Neural progenitor cell (in vitro differentiated cells): ENCODE measurements around the gene ZNF672. TPM values are rescaled to one million over a fixed set of nuclear protein-coding genes. Genes with fewer than 3 reads are reported as not detected.

Source experiments
- DNase-seq: peaks from one replicate; pipeline ENCODE4 v3.0.0-alpha.2; 2016; ENCODE audit warnings: low spot score
- H2AFZ ChIP-seq: fragments of 200-600 bp; sonication (generic); replicated peaks from 2 replicates; pipeline ENCODE4 v1.6.1; 2016; ENCODE audit warnings: antibody characterized with exemption
- H3F3A ChIP-seq: fragments of 200-600 bp; sonication (generic); 2 replicates; pipeline ENCODE4 v1.6.1; 2016; ENCODE audit warnings: antibody characterized with exemption, low read depth
- H3K27ac ChIP-seq: fragments of 200-600 bp; sonication (generic); 2 replicates; pipeline ENCODE4 v1.5.1; 2016; ENCODE audit warnings: mild to moderate bottlenecking
- H3K27me3 ChIP-seq: fragments of 200-600 bp; sonication (generic); 2 replicates; pipeline ENCODE4 v1.6.1; 2016; ENCODE audit warnings: mild to moderate bottlenecking, moderate library complexity
- H3K36me3 ChIP-seq: fragments of 200-600 bp; sonication (generic); 2 replicates; pipeline ENCODE4 v1.5.1; 2016
- H3K4me1 ChIP-seq: fragments of 200-600 bp; sonication (generic); 2 replicates; pipeline ENCODE4 v1.6.1; 2016; ENCODE audit warnings: mixed run types
- H3K4me2 ChIP-seq: fragments of 200-600 bp; sonication (generic); 2 replicates; pipeline ENCODE4 v1.6.1; 2016
- H3K4me3 ChIP-seq: fragments of 200-600 bp; sonication (generic); 2 replicates; pipeline ENCODE4 v1.5.1; 2016
- H3K79me2 ChIP-seq: fragments of 200-600 bp; sonication (generic); 2 replicates; pipeline ENCODE4 v1.6.1; 2016; ENCODE audit warnings: low read depth
- H3K9ac ChIP-seq: fragments of 200-600 bp; sonication (generic); 2 replicates; pipeline ENCODE4 v1.6.1; 2016
- H3K9me3 ChIP-seq: fragments of 200-600 bp; sonication (generic); 2 replicates; pipeline ENCODE4 v1.5.1; 2016; ENCODE audit warnings: low read depth
- H4K20me1 ChIP-seq: fragments of 200-600 bp; sonication (generic); 2 replicates; pipeline ENCODE4 v1.6.1; 2016; ENCODE audit warnings: low read depth
- H3K27ac Mint-ChIP-seq: 3 replicates; pipeline ENCODE4 v1.8.0; 2021; ENCODE audit warnings: mixed read lengths
- H3K27me3 Mint-ChIP-seq: 2 replicates; pipeline ENCODE4 v1.8.0; 2022; ENCODE audit warnings: low read depth, mild to moderate bottlenecking, inconsistent platforms, moderate library complexity, mixed read lengths; ENCODE audit not compliant: insufficient read depth
- H3K36me3 Mint-ChIP-seq: 3 replicates; pipeline ENCODE4 v1.8.0; 2021; ENCODE audit warnings: mixed read lengths
- H3K4me1 Mint-ChIP-seq: 3 replicates; pipeline ENCODE4 v1.8.0; 2021; ENCODE audit warnings: mixed read lengths
- H3K4me3 Mint-ChIP-seq: 3 replicates; pipeline ENCODE4 v1.8.0; 2021; ENCODE audit warnings: mild to moderate bottlenecking, moderate library complexity, mixed read lengths
- H3K9me3 Mint-ChIP-seq: 3 replicates; pipeline ENCODE4 v1.8.0; 2020; ENCODE audit warnings: mixed read lengths
- EZH2 ChIP-seq: fragments of 200-600 bp; sonication (generic); IDR thresholded peaks from 2 replicates; pipeline ENCODE4 v1.6.1; 2017; ENCODE audit warnings: antibody characterized with exemption, mild to moderate bottlenecking, moderate library complexity
- EZH2phosphoT487 ChIP-seq: fragments of 200-600 bp; sonication (generic); IDR thresholded peaks from 2 replicates; pipeline ENCODE4 v1.6.1; 2017; ENCODE audit warnings: antibody characterized with exemption
- total RNA-seq: library from RNA; depleted of rRNA; stranded (reverse); fragments of >200 nt; gene quantifications from 2 replicates; pipeline ENCODE4 v1.2.3, GENCODE V29; 2015; ENCODE audit warnings: low replicate concordance
- TF ChIP-seq, protein P1 (sequence below): fragments of 200-600 bp; sonication (generic); IDR thresholded peaks from 2 replicates; pipeline ENCODE4 v1.5.1; 2017; ENCODE audit warnings: antibody characterized with exemption, mild to moderate bottlenecking

The ZNF672 gene
- total RNA-seq, 1 donor from 2014 or later = 16.9 TPM

DNA sequence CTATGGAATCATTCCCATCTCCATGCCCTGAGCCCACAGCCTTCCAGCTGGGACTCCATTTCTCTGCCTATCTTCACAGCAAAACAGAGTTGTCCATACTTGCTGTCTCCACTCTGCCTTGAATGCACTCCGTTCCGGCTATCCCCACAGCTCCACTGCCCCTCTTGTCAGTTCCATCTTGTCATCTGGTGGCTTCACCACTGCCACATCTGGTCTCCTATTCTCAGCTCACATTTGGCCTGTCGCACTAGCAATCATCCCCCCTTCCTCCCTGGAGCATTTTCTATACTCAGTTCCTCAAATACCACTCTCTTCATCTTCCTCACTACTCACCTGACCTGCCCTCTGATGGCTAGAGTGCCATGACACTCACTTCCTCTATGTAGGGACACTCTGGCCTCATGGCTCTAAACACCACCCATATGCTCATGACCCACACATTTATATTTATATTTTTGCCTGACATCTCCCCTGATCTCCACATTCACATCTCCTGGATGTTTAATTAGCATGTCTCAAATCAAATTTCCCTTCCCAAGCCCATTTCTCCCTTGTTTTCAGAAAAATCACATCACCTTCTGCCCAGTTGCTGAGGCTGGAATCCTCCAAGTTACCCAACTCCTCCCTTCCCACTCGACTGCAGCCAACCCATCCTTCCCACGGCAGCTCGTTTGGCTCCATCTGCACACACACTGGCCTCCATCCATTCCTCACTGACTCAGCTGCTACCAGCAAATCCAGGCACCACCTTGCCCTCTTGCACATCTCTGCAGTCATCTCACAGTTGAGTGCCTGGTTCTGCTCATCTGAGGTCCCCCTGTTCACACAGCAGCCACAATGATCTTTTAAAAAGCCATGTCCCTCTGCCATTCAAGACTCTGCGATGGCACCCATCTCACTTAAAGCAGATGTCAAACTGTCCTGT lies 14.7 kb downstream of the ZNF672 start:
- TF ChIP-seq EZH2 (no peak), EZH2phosphoT487 (no peak)
- TF ChIP-seq, protein P1, sequence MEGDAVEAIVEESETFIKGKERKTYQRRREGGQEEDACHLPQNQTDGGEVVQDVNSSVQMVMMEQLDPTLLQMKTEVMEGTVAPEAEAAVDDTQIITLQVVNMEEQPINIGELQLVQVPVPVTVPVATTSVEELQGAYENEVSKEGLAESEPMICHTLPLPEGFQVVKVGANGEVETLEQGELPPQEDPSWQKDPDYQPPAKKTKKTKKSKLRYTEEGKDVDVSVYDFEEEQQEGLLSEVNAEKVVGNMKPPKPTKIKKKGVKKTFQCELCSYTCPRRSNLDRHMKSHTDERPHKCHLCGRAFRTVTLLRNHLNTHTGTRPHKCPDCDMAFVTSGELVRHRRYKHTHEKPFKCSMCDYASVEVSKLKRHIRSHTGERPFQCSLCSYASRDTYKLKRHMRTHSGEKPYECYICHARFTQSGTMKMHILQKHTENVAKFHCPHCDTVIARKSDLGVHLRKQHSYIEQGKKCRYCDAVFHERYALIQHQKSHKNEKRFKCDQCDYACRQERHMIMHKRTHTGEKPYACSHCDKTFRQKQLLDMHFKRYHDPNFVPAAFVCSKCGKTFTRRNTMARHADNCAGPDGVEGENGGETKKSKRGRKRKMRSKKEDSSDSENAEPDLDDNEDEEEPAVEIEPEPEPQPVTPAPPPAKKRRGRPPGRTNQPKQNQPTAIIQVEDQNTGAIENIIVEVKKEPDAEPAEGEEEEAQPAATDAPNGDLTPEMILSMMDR = no peak
- peaks cover 9% of the 10 kb centered on the region for H3K4me1 Mint-ChIP-seq

DNA sequence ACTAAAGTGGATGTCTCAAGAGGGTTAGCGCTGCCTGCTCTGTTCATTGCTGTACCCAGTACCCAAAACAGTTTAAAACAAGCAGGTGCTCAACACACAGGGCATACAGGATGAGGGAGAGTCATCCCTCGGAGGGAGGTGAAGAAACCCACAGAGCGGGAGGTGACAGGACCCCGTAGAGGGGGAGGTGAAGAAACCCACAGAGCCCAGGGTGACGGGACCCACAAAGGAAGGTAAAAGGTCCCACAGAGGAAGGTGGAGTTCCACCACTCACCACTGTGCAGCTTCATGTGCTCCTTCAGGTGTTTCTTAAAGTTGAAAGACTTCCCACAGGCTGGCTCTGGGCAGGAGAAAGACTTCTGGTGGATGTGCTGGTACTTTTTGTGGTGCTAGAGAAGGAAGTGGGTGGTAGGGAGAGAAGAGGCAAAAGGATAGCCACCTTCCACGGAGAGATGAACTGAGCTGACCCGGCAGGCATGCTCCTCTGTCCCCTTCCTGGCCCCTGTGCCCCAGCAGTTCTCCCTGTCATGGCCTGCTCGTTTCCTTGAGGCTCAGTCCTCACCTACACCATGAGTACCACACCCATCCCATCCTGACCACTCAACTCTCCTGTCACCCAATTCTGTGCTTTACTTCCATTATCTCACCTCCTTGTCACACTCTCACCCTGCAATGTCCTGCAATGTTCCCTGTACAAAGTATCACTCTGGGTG lies 15.8 kb downstream of the ZNF672 start:
- Histone ChIP-seq H3K4me2 (no peak overlapping the region), H3K9ac (no peak overlapping the region), H3K4me1 (peaks cover 11% of the 10 kb centered on the region), H3K4me3 (no peak overlapping the region), H3K27me3 (no peaks in the 10 kb centered on the region), H3K79me2 (peaks cover 13% of the 10 kb centered on the region), H3F3A (peaks cover 8% of the 10 kb centered on the region), H3K9me3 (no peaks in the 10 kb centered on the region), H2AFZ (no peak overlapping the region), H4K20me1 (peaks cover 2% of the 10 kb centered on the region), H3K27ac (no peak overlapping the region), H3K36me3 (no peaks in the 10 kb centered on the region)
- Mint-ChIP-seq H3K4me1 (peaks cover 12% of the 10 kb centered on the region), H3K9me3 (no peaks in the 10 kb centered on the region), H3K27ac (no peak overlapping the region), H3K4me3 (no peak overlapping the region), H3K36me3 (peaks cover 19% of the 10 kb centered on the region), H3K27me3 (peaks cover 8% of the 10 kb centered on the region)
- TF ChIP-seq EZH2 (no peak), EZH2phosphoT487 (no peak)
- no peak for DNase-seq

More for the DNA sequence above, 14.7 kb downstream of the ZNF672 start:
- DNase-seq = no peak
- no peak overlapping the region for H3K4me3 ChIP-seq
- H3K9me3 ChIP-seq = no peaks in the 10 kb centered on the region
- Mint-ChIP-seq H3K9me3 (no peaks in the 10 kb centered on the region), H3K27me3 (peaks cover 8% of the 10 kb centered on the region), H3K27ac (no peak overlapping the region), H3K36me3 (peaks cover 21% of the 10 kb centered on the region), H3K4me3 (no peak overlapping the region)
- peaks cover 10% of the 10 kb centered on the region for H3K79me2 ChIP-seq
- peaks cover 10% of the 10 kb centered on the region for H3K4me1 ChIP-seq
- no peaks in the 10 kb centered on the region for H3K36me3 ChIP-seq
- no peaks in the 10 kb centered on the region for H3K27me3 ChIP-seq
- H2AFZ ChIP-seq = no peak overlapping the region
- peaks cover 2% of the 10 kb centered on the region for H4K20me1 ChIP-seq
- H3K4me2 ChIP-seq = no peak overlapping the region
- no peak overlapping the region for H3K27ac ChIP-seq
- H3F3A ChIP-seq = no peaks in the 10 kb centered on the region
- no peak overlapping the region for H3K9ac ChIP-seq

DNA sequence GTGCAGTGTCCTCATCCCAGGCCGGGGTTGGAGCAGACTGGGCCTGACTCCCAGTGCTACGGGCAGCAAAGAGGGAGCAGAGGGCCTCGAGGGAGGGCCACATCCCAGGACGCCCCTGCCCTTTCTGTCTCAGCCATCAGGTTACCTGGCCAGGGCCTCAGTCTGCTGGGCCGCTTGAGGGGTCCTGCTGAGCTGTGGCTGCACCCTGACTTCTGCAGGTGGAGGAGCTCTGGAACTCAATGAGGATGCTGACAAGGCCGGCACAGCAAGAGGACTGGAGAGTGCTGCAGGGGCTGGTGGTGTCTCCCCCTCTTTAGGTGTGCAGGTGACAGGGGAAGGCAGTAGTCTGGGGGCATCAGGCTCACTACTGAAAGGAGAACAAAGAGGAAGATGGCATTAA lies 17.6 kb downstream of the ZNF672 start:
- no peak overlapping the region for H3K27ac Mint-ChIP-seq
- Histone ChIP-seq H2AFZ (no peak overlapping the region), H3F3A (peaks cover 8% of the 10 kb centered on the region), H3K4me2 (no peak overlapping the region), H3K27ac (no peak overlapping the region), H3K27me3 (peaks cover 8% of the 10 kb centered on the region), H3K79me2 (peaks cover 13% of the 10 kb centered on the region), H3K4me1 (peaks cover 11% of the 10 kb centered on the region), H3K36me3 (no peaks in the 10 kb centered on the region), H4K20me1 (peaks cover 2% of the 10 kb centered on the region), H3K9me3 (no peaks in the 10 kb centered on the region), H3K4me3 (no peak overlapping the region), H3K9ac (no peak overlapping the region)
- TF ChIP-seq EZH2 = no peak
- peaks cover 10% of the 10 kb centered on the region for H3K27me3 Mint-ChIP-seq
- H3K9me3 Mint-ChIP-seq = no peaks in the 10 kb centered on the region
- no peak overlapping the region for H3K4me3 Mint-ChIP-seq
- DNase-seq = no peak
- H3K4me1 Mint-ChIP-seq = peaks cover 22% of the 10 kb centered on the region
- H3K36me3 Mint-ChIP-seq = peaks cover 16% of the 10 kb centered on the region

DNA sequence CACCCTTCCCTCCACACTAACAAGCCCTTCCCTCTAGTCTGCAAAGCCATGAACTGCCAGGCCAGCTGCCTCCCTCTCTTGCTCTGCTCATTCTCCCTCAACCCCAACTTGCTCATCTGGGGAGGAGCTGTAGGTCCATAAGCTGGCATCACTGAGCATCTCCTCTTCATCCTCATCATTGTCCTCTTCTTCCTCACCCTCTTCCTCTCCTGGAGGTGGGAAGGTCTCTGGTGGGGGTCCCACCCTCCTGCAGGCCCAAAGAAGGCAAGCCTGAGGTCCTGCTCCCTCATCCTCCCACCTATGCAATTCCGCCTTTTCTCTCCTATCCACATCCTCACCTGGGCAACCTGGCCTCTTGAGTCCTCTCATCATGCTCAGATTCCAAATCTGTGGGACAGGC lies 18.2 kb downstream of the ZNF672 start:
- no peak overlapping the region for H2AFZ ChIP-seq
- peaks cover under 1% of the 10 kb centered on the region for H4K20me1 ChIP-seq
- Mint-ChIP-seq H3K36me3 (peaks cover 16% of the 10 kb centered on the region), H3K9me3 (no peaks in the 10 kb centered on the region), H3K27me3 (peaks cover 10% of the 10 kb centered on the region), H3K4me1 (peaks cover 22% of the 10 kb centered on the region), H3K27ac (peak overlapping the region; percentile 42), H3K4me3 (peak overlapping the region; percentile 27)
- TF ChIP-seq EZH2 (no peak), EZH2phosphoT487 (no peak)
- TF ChIP-seq, protein P1 = no peak
- H3K36me3 ChIP-seq = no peaks in the 10 kb centered on the region
- DNase-seq = no peak
- peaks cover 13% of the 10 kb centered on the region for H3K79me2 ChIP-seq
- peaks cover 14% of the 10 kb centered on the region for H3K27me3 ChIP-seq
- peak overlapping the region; percentile 85 for H3K4me2 ChIP-seq
- no peak overlapping the region for H3K4me3 ChIP-seq
- H3F3A ChIP-seq = peaks cover 8% of the 10 kb centered on the region
- H3K9ac ChIP-seq = no peak overlapping the region
- no peak overlapping the region for H3K27ac ChIP-seq
- no peaks in the 10 kb centered on the region for H3K9me3 ChIP-seq
- peaks cover 11% of the 10 kb centered on the region for H3K4me1 ChIP-seq
